HepG2 (cell line): ENCODE measurements around the gene LRIG1. TPM values are rescaled to one million over a fixed set of nuclear protein-coding genes. Genes with fewer than 3 reads are reported as not detected.

ENCODE experiments used
- CBX2 ChIP-seq, 2 experiments: fragments of 200-600 bp in 1 of 2; sonication (generic); formaldehyde crosslinking in 1 of 2; IDR thresholded peaks; 2 replicates each; pipeline versions ENCODE4 v1.7.0 to v1.8.1; 2018 to 2022; ENCODE audit warnings: low read depth in 2 of 2, low read length in 1 of 2, mild to moderate bottlenecking in 1 of 2, missing genetic modification reagents in 1 of 2
- CHD2 ChIP-seq: IDR thresholded peaks from 2 replicates; pipeline ENCODE4 v1.6.1; 2011; ENCODE audit warnings: low read depth, low read length, improper control_type of control experiment
- E2F1 ChIP-seq: sonication (generic); formaldehyde crosslinking; IDR thresholded peaks from 2 replicates; pipeline ENCODE4 v1.5.0; 2020; ENCODE audit warnings: missing genetic modification reagents
- FOSL1 ChIP-seq: sonication (generic); formaldehyde crosslinking; IDR thresholded peaks from 2 replicates; pipeline ENCODE4 v1.9.0; 2021; ENCODE audit warnings: missing genetic modification reagents, borderline replicate concordance
- HBP1 ChIP-seq: IDR thresholded peaks from 2 replicates; pipeline ENCODE4 v1.6.1; 2016; ENCODE audit warnings: low read depth, control low read depth
- HMG20A ChIP-seq: IDR thresholded peaks from 2 replicates; pipeline ENCODE4 v1.6.1; 2016; ENCODE audit warnings: borderline replicate concordance
- KAT8 ChIP-seq: IDR thresholded peaks from 2 replicates; pipeline ENCODE4 v1.6.1; 2016; ENCODE audit warnings: missing genetic modification reagents, missing compliant biosample characterization
- KDM3A ChIP-seq: IDR thresholded peaks from 2 replicates; pipeline ENCODE4 v1.6.1; 2018; ENCODE audit warnings: low read depth, missing compliant biosample characterization
- MAFF ChIP-seq: IDR thresholded peaks from 2 replicates; pipeline ENCODE4 v1.6.1; 2011; ENCODE audit warnings: low read depth, low read length, improper control_type of control experiment
- MZF1 ChIP-seq: sonication (generic); formaldehyde crosslinking; IDR thresholded peaks from 2 replicates; pipeline ENCODE4 v1.8.1; 2023; ENCODE audit warnings: mild to moderate bottlenecking, missing genetic modification reagents, borderline replicate concordance
- POLR2AphosphoS5 ChIP-seq: IDR thresholded peaks from 2 replicates; pipeline ENCODE4 v1.6.1; 2012; ENCODE audit warnings: low read depth, low read length
- POLR2G ChIP-seq: fragments of 200-400 bp; formaldehyde crosslinking; IDR thresholded peaks from 2 replicates; pipeline ENCODE4 v1.6.1; 2018; ENCODE audit warnings: mild to moderate bottlenecking, low read depth, low read length, moderate library complexity
- RFX1 ChIP-seq: fragments of 450-650 bp; IDR thresholded peaks from 2 replicates; pipeline ENCODE4 v1.6.1; 2017
- SAFB2 ChIP-seq: sonication (generic); formaldehyde crosslinking; IDR thresholded peaks from 2 replicates; pipeline ENCODE4 v1.5.1; 2020; ENCODE audit warnings: missing genetic modification reagents, low read depth, mild to moderate bottlenecking, borderline replicate concordance
- SMARCE1 ChIP-seq: fragments of 450-650 bp; IDR thresholded peaks from 2 replicates; pipeline ENCODE4 v1.6.1; 2017; ENCODE audit warnings: borderline replicate concordance
- SOX5 ChIP-seq: IDR thresholded peaks from 2 replicates; pipeline ENCODE4 v1.6.1; 2016; ENCODE audit warnings: borderline replicate concordance
- SP2 ChIP-seq: sonication (generic); formaldehyde crosslinking; IDR thresholded peaks from 2 replicates; pipeline ENCODE4 v1.5.1; 2020; ENCODE audit warnings: mild to moderate bottlenecking, missing genetic modification reagents
- SRSF9 ChIP-seq: fragments of 200-400 bp; formaldehyde crosslinking; IDR thresholded peaks from 2 replicates; pipeline ENCODE4 v1.6.1; 2018; ENCODE audit warnings: borderline replicate concordance, mild to moderate bottlenecking, low read depth, low read length; ENCODE audit not compliant: insufficient read depth, poor library complexity, severe bottlenecking
- TCF7L2 ChIP-seq: IDR thresholded peaks from 2 replicates; pipeline ENCODE4 v1.6.1; 2011; ENCODE audit warnings: mild to moderate bottlenecking, low read depth, low read length, moderate library complexity
- ZNF263 ChIP-seq: sonication (generic); formaldehyde crosslinking; IDR thresholded peaks from 2 replicates; pipeline ENCODE4 v1.4.0; 2020; ENCODE audit warnings: missing genetic modification reagents
- ZNF317 ChIP-seq: sonication (generic); formaldehyde crosslinking; IDR thresholded peaks from 2 replicates; pipeline ENCODE4 v1.5.0; 2020; ENCODE audit warnings: mild to moderate bottlenecking, missing genetic modification reagents
- ZNF674 ChIP-seq: sonication (generic); formaldehyde crosslinking; IDR thresholded peaks from 2 replicates; pipeline ENCODE4 v1.5.0; 2020; ENCODE audit warnings: low read depth, mild to moderate bottlenecking, missing genetic modification reagents
- ZNF678 ChIP-seq: sonication (generic); formaldehyde crosslinking; IDR thresholded peaks from 2 replicates; pipeline ENCODE4 v1.4.0; 2020; ENCODE audit warnings: mild to moderate bottlenecking, missing genetic modification reagents
- ZNF746 ChIP-seq: sonication (generic); formaldehyde crosslinking; IDR thresholded peaks from 2 replicates; pipeline ENCODE4 v1.8.0; 2022; ENCODE audit warnings: mild to moderate bottlenecking, missing genetic modification reagents
- ZSCAN25 ChIP-seq: sonication (generic); formaldehyde crosslinking; IDR thresholded peaks from 2 replicates; pipeline ENCODE4 v1.8.0; 2022; ENCODE audit warnings: mild to moderate bottlenecking, missing genetic modification reagents
- ZSCAN9 ChIP-seq: IDR thresholded peaks from 2 replicates; pipeline ENCODE4 v1.6.1; 2016; ENCODE audit warnings: borderline replicate concordance
- polyA plus RNA-seq, 8 experiments: library from polyadenylated mRNA; depleted of rRNA in 3 of 8; stranded (reverse) in 7 of 8; unstranded in 1 of 8; fragments of >200 nt; fragmentation: Illumina TruSeq in 4 of 8; extraction: Trizol in 4 of 8; gene quantifications; 2 replicates each; pipeline versions ENCODE4 v1.2.1 to v1.2.3, GENCODE V29; 2011 to 2016; ENCODE audit warnings: low read depth in 4 of 8, missing spikeins in 1 of 8, mixed read lengths in 1 of 8; ENCODE audit not compliant: insufficient read depth in 1 of 8
- total RNA-seq, 5 experiments: library from RNA; depleted of rRNA; stranded (reverse); fragments of >200 nt; fragmentation: Illumina TruSeq; extraction: Trizol; gene quantifications; 2 replicates each; pipeline ENCODE4 v1.2.3, GENCODE V29; 2016; ENCODE audit warnings: low read depth in 1 of 5
- TF ChIP-seq, protein P1 (sequence below): sonication (generic); formaldehyde crosslinking; IDR thresholded peaks from 2 replicates; pipeline ENCODE4 v1.5.1; 2020; ENCODE audit warnings: missing genetic modification reagents, mild to moderate bottlenecking, borderline replicate concordance

Gene LRIG1
- total and polyA plus RNA-seq, 2 of the 13 experiments (the other 11 are each of a cell fraction or from before 2014, with no cell fraction given) = 17.8 to 24.8 TPM

- TF ChIP-seq, protein P1, sequence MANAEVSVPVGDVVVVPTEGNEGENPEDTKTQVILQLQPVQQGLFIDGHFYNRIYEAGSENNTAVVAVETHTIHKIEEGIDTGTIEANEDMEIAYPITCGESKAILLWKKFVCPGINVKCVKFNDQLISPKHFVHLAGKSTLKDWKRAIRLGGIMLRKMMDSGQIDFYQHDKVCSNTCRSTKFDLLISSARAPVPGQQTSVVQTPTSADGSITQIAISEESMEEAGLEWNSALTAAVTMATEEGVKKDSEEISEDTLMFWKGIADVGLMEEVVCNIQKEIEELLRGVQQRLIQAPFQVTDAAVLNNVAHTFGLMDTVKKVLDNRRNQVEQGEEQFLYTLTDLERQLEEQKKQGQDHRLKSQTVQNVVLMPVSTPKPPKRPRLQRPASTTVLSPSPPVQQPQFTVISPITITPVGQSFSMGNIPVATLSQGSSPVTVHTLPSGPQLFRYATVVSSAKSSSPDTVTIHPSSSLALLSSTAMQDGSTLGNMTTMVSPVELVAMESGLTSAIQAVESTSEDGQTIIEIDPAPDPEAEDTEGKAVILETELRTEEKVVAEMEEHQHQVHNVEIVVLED (CRISPR knock-in tag) = peak; percentile 46; the same call in 1 of the 2 replicates
- TF ChIP-seq RFX1 (no peak), SRSF9 (no peak), ZSCAN25 (CRISPR knock-in tag) (peak; percentile 57; the same call in 1 of the 2 replicates), FOSL1 (CRISPR knock-in tag) (peak; percentile 47; the same call in 1 of the 2 replicates), KAT8 (CRISPR knock-in tag) (peak; percentile 73), POLR2G (peak; percentile 65), CBX2 (IDR thresholded peaks at IDR 0.05; ENCODE audit: low read depth, low read length) (no peak), CBX2 (CRISPR knock-in tag; IDR thresholded peaks at IDR 0.05; ENCODE audit: low read depth) (no peak), ZNF263 (CRISPR knock-in tag) (no peak; the same call in 1 of the 2 replicates), SAFB2 (CRISPR knock-in tag) (no peak), SP2 (CRISPR knock-in tag) (no peak), ZNF678 (CRISPR knock-in tag) (no peak), HMG20A (CRISPR knock-in tag) (peak; percentile 99), SOX5 (CRISPR knock-in tag) (peak; percentile 98), ZNF746 (peak; percentile 82), TCF7L2 (peak; percentile 97), MAFF (no peak), ZNF317 (CRISPR knock-in tag) (peak; percentile 82), KDM3A (CRISPR knock-in tag) (peak; percentile 49; the same call in 1 of the 2 replicates), ZSCAN9 (CRISPR knock-in tag) (peak; percentile 92), ZNF674 (CRISPR knock-in tag) (no peak), E2F1 (peak; percentile 40; the same call in 1 of the 2 replicates), HBP1 (peak; percentile 58; the same call in 1 of the 2 replicates), MZF1 (no peak), CHD2 (peak; percentile 61; the same call in 1 of the 2 replicates), POLR2AphosphoS5 (peak; percentile 36), SMARCE1 (peak; percentile 24; the same call in 1 of the 2 replicates)
These were observed 19.5 kb downstream of the LRIG1 start (continued) for GRCh38 chr3:66481071-66482017.
